Islet of Langerhans (tissue), 1 donor: ENCODE data around the gene PEAK3.

Experiments
- FAIRE-seq: peaks from one replicate; lab custom pipeline; 2011; peaks lifted over from hg19 to GRCh38; lab: Jason Lieb, UNC

PEAK3 gene

DNA sequence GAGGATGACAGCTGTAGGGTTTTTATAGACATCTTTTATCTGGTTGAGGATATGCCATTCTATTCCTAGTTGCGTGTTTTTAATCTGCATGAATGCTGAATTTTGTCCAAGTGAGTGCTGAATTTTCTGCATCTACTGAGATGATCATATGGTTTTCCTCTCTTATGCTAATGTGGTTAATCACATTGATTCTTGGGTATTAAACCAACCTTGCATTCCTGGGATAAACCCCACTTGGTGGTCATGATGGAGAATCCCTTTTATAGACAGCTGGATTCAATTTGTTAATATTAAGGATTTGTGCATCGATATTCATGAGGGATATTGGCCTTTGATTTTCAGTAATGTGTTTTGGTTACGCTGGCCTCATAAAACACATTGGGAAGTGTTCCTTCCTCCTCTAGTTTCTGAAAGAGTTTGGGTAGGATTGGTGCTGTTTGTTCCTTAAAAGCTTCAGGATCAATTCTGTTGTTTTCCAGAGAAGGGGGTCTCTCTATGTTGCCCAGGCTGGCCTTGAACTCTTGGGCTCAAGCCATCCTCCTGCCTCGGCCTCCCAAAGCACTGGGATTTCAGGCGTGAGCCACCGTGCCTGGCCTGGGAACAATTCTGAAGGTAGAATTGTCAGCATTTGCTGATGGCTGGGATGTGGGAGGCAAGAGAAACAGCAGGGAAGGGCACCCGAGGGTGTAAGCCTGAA lies 33.3 kb upstream of the PEAK3 start:
- no peak for FAIRE-seq

- FAIRE-seq = no peak
These were observed 31.0 kb upstream of the PEAK3 start for GRCh38 chr19:2312820-2313501.

- FAIRE-seq = no peak
These were observed 29.1 kb upstream of the PEAK3 start for GRCh38 chr19:2311093-2311492.

DNA sequence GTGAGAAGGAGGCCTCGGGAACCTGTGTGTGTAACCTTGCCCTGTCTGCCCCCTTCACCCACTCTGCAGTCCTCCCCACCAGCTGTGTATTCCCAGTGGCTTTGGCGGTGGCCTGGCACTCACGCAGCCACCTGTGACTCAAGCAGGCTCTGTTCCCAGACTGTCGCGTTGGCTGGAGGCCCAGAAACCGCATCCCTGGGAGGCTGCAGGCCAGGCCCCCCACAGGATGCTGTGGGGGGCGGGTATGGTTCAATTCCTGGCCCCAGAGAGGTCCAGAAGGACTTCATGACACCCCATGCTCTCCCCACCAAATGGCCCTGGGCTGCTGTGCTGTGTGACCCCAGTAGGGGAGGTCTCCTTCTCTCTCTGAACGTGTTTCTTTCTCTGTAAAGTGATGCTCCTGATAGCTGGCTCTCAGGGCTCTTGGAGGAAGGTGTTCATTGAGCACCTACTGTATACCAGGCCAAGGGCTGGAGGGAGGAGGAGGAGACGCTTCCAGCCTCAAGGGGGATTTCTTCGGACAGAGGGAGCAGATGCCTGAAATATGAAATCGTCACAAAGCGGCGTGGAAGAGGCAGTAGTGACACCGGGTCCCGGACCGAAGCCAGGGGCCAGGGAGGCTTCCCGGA lies 27.9 kb upstream of the PEAK3 start:
- no peak for FAIRE-seq

GRCh38 chr19:2308114-2308556 lies 26.2 kb upstream of the PEAK3 start, which contains the start of gene LINGO3:
Gene LINGO3 (minus strand): TSS chr19:2308154. CDS start chr19:2291776, 16,378 bp downstream.
- no peak for FAIRE-seq

- FAIRE-seq = no peak
These were observed 25.6 kb upstream of the PEAK3 start for GRCh38 chr19:2307518-2308012.

DNA sequence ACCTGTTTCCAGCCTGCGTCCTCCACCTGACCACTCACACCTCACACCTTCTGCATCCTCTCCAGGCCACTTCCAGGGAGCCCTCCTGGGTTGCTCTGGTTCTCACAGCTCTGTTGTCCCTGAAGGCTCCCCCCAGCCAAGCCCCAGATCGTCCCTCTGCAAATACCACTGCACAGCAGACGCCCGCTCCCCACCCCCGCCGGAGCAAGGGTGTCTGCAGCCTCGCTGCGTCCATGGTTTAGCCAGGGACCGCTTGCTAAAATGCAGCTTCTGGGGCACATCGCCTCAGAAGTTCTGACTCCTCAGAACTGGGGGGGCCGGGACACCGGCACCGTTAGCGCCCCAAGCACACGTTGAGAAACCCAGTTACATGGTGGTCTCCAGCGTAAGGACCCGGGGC lies 25.0 kb upstream of the PEAK3 start:
- no peak for FAIRE-seq

DNA sequence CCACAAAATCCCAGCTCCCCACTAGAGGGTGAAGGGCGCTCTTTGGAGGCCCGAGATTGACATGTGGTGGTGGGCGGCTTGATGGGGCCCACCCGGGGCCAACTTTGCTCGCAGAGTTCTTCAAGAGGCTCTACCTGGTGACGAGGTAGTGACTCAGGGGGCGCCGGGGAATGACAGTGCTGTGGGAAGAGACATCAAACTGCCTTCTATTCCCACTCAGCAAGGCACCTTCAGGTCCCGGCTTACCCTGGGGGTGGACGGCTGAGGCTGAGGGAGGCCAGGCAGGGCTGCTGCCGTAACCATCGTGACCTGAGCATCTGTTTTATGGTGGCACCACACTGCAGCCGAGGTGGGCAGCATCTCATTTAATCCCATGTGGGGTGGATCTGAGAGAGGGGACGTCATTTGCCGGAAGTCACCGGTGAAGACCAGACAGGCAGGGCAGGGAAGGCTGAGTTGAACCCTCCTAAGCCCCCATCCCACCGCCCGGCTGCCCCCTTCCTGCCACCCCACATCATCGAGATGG lies 24.4 kb upstream of the PEAK3 start:
- no peak for FAIRE-seq

- FAIRE-seq = no peak
These were observed 23.7 kb upstream of the PEAK3 start for GRCh38 chr19:2305452-2306280.

GRCh38 chr19:2303211-2303798 lies 21.3 kb upstream of the PEAK3 start:
- FAIRE-seq = no peak

DNA sequence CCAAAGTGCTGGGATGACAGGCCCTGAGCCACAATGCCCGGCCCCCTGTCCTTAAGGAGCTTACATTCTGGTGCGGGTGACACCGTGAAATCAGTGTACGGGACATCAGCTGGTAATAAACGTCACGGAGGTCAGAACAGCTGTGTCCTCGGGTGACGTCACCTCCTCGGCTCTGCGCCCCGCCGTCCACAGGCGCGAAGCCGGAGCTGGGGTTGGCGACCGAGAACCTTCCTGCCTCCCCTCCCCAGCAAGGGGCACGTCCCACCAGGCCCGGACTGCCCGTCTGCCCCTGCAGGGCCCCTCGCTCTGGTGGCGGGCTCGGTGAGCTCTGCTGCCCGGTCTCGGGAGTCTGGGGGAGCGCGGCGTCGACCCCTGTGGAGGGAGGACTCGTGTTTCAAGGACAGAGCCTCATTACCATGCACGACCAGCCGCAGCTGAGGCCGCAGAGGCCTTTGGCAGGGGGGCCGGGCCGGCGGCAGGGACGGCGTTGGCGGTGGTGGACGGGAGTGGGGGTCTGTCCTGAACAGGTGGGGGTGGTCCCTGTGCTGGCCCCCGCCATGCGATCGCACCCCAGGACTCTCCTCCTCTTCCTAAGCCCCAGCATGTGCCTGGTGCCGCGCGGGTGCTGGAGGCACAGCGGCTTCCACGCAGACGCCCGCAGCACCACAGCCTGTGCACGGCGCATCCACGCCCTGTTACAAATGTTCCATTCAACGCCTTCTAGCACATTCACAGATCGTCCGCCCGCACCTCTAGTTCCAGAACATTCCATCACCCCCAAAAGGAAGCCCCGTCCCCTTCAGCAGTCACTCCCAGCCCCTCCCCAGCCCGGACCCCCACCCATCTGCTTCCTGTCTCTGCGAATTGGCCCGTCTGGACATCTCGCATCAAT lies 20.6 kb upstream of the PEAK3 start:
- FAIRE-seq = no peak

GRCh38 chr19:2300533-2300932 lies 18.6 kb upstream of the PEAK3 start:
- FAIRE-seq = no peak

DNA sequence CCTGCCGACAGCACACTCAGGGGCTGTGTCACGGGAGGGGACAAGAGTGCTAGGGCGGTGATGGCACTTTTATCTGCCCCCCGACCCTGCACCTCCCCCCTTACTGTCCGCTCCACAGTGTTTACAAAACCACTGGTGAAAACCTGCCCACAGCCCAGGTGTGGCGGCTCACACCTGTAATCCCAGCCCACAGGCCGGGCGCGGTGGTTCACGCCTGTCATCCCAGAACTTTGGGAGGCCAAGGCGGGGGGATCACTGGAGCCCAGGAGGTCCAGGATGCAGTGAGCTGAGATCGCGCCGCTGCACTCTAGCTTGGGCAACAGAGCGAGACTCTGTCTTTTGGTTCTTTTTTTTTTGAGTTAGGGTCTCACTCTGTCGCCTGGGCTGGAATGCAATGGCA lies 14.2 kb upstream of the PEAK3 start:
- no peak for FAIRE-seq

- no peak for FAIRE-seq
These were observed 12.8 kb upstream of the PEAK3 start for GRCh38 chr19:2294687-2295335.

DNA sequence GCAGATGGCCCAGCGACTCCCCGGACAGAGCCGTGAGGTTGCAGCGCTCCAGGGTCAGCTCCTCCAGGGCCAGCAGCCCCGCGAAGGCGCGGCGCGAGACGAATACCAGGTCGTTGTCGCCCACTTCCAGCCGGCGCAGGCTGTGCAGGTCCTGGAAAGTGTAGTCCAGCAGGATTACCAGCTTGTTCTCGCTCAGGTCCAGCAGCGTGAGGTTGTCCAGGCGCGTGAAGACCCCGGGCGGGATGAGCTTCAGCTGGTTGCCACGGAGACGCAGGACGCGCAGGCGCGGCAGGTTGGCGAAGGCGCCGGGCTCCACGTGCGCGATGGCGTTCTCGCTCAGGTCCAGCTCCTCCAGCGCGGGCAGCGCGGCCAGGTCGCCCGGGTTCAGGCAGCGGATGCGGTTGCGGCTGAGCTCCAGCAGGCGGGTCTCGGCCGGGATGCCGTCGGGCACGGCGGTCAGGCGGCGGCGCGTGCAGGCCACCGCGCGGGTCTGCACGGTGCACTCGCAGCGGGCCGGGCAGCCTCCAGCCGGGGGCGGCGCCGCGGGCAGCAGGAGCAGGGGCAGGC lies 9.3 kb upstream of the PEAK3 start:
- no peak for FAIRE-seq

- FAIRE-seq = no peak
These were observed 8.6 kb upstream of the PEAK3 start for GRCh38 chr19:2290441-2291184.

DNA sequence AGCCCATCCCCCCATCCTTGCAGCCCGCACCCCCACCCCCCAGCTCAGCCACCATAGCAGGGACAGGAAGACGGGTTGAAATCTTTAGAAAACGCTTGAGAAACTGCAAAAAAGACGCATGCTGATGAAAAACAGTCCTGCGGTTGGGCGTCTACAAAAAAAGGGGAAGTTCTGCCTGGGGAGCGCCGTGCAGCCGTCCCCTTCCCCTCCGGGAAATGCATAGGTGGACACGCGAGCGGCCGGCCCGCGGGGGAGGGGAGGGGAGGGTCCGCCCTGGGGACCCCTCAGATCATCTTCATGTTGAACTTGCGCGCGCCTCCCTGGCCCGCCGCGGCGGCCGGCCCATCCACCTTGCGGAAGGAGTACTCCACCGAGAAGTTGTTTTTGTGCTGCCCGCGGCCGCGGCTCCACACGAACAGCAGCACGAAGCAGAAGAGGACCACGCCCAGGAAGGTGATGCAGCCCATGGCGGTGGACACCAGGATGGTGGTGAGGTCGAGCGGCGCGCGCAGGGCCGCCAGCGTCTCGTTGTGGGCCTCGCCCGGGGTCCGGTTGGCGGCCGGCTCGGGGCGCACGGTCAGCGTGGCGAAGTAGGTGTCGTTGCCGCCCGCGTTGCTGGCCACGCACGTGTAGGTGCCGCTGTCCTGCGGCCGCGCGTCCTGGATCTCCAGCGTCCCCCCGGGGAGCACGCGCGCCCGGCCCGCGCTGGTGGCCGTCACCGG lies 7.9 kb upstream of the PEAK3 start:
- FAIRE-seq = no peak
